ENCODE measurements around the gene UXT.

GRCh38 chrX:47634871-47635575 lies 24.0 kb downstream of the UXT start:
- TF ChIP-seq POLR2A (IDR thresholded peaks at IDR 0.05; ENCODE audit: extremely low read depth, insufficient read length): no peak
- no peak for TF ChIP-seq CTCF (IDR thresholded peaks at IDR 0.05; ENCODE audit: low read depth, low read length)
- no peak for TF ChIP-seq MAX (IDR thresholded peaks at IDR 0.05; ENCODE audit: low read depth, low read length)

Data from NB4 (cell line).